ENCODE measurements around the gene SPRED2. TPM values are rescaled to one million over a fixed set of nuclear protein-coding genes. Genes with fewer than 3 reads are reported as not detected.
A peak's percentile ranks its signal among the peaks of the same experiment; 100 is the strongest.

Gene SPRED2
- total and polyA plus RNA-seq, 8 donors = 31.5 to 47.1 (median 40.4) TPM

DNA sequence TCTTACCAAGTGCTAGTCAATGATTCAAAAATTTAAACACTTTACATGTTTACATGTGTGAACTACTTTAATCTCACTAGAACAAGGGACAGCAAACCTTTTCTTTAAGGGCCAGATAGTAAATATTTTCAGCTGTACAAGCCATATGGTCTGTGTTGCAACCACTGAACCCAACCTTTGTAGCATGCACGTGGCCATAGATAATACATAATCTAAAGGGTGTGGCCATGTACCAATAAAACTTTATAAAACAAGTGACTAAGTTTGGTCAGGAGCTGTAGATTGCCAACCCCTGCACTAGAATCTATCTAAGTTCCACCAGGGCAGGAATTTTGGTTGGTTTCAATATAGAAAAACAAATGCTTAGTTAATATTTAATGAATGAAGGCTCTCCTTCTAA, 18.4 kb upstream of the SPRED2 start:
- no peak overlapping the region for H3K4me3 ChIP-seq

GRCh38 chr2:65450393-65450792, 18.0 kb upstream of the SPRED2 start:
- H3K9me3 ChIP-seq = no peaks in the 10 kb centered on the region
- no peak overlapping the region for H3K27ac ChIP-seq
- no peaks in the 10 kb centered on the region for H3K27me3 ChIP-seq
- peak; percentile 58 for ATAC-seq
- no peak for TF ChIP-seq CTCF (IDR thresholded peaks at IDR 0.05)
- H3K4me3 ChIP-seq = no peak overlapping the region
- DNase-seq = no peak
- H3K4me1 ChIP-seq = no peaks in the 10 kb centered on the region
- intact Hi-C loops (cut with DNase I) = no loop called here
- H3K36me3 ChIP-seq = no peaks in the 10 kb centered on the region

More for the DNA sequence above, 18.4 kb upstream of the SPRED2 start:
- ATAC-seq (peak; percentile 23), DNase-seq (no peak)
- TF ChIP-seq CTCF (IDR thresholded peaks at IDR 0.05) = no peak
- H3K27me3 ChIP-seq = no peaks in the 10 kb centered on the region
- H3K4me1 ChIP-seq = no peaks in the 10 kb centered on the region
- intact Hi-C loops (cut with DNase I) = no loop called here
- no peak overlapping the region for H3K27ac ChIP-seq
- no peaks in the 10 kb centered on the region for H3K9me3 ChIP-seq
- no peaks in the 10 kb centered on the region for H3K36me3 ChIP-seq

DNA sequence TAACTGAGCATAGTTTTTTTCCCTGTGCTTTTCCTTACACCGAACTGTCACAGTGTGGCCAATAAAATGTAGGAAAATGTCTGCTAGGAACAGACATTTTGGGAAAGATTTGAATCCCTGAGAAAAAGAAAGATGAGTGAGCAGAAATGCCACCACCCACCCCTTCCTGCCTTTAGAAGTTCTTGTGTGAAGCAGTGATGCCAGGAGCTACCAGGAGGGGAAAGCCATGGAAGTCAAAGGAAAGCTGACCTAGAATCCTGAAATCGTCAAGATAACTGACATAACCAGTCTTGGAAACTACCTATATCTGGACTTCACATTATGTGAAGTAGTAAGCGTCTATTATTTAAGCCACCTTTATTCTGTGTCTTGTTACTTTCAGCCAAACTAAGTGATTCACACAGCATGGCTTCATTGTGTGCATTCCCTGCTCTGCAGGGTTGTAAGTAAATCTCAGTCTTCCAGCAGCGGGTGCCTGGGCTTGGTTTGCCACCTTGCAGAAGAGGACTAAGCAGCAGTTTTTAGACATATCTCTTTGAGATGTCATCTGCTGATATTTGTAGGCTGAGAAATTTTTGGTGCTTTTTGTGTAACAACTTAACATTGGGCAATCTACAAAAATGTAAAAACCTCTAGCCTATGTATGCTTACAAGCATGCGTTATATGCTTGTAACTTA, 11.2 kb upstream of the SPRED2 start:
- intact Hi-C loops (cut with DNase I) = no loop called here
- DNase-seq (no peak), ATAC-seq (no peak)
- Histone ChIP-seq H3K36me3 (no peaks in the 10 kb centered on the region), H3K9me3 (no peaks in the 10 kb centered on the region), H3K27me3 (no peaks in the 10 kb centered on the region), H3K4me1 (no peaks in the 10 kb centered on the region), H3K4me3 (no peak overlapping the region), H3K27ac (no peak overlapping the region)
- TF ChIP-seq CTCF (IDR thresholded peaks at IDR 0.05) = no peak

DNA sequence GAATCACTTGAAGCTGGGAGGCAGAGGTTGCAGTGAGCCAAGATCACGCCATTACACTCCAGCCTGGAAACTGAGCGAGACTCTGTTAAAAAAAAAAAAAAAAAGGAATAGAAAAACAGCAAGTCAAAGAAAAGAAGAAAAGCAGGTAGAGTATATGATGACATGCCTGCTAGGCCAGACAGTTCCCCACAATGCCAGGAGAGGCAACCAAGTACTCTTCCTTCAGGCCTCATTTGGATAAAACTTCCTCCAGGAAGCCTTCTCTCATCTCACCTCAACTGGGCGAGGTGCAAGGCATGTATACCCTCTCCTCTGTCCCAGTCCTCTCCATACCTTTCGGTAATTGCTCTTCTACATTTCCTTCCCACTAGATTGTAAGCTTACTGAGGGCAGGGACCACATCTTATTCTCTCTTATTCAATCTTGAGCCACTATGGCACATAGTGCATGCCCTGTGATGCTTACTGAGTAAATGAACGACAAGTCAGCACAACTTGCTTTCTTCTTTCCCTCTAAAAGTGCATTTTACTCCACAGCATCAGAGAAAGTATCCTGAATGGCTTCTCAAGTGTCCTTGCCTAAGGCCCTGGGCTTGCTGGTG, 10.1 kb upstream of the SPRED2 start:
- no peak for ATAC-seq
- TF ChIP-seq CTCF (IDR thresholded peaks at IDR 0.05) = no peak
- no peaks in the 10 kb centered on the region for H3K27me3 ChIP-seq
- H3K36me3 ChIP-seq = no peaks in the 10 kb centered on the region
- no peaks in the 10 kb centered on the region for H3K4me1 ChIP-seq
- intact Hi-C loops (cut with DNase I) = no loop called here
- no peak overlapping the region for H3K27ac ChIP-seq
- no peaks in the 10 kb centered on the region for H3K9me3 ChIP-seq
- DNase-seq = no peak
- no peak overlapping the region for H3K4me3 ChIP-seq

GRCh38 chr2:65438137-65438899, 5.9 kb upstream of the SPRED2 start:
- no peak overlapping the region for H3K27ac ChIP-seq
- intact Hi-C loops (cut with DNase I) = loop anchor here in 1 of 2 donors (10.0 kb wide), 1 partner anchor 164 kb away; no protein-coding TSS in a partner anchor
- no peak for ATAC-seq

More at GRCh38 chr2:65438137-65438899, 5.9 kb upstream of the SPRED2 start:
- H3K4me3 ChIP-seq = no peak overlapping the region
- no peaks in the 10 kb centered on the region for H3K36me3 ChIP-seq
- H3K4me1 ChIP-seq = peaks cover 13 to 26% of the 10 kb centered on the region in 2 donors
- TF ChIP-seq CTCF (IDR thresholded peaks at IDR 0.05) = no peak
- H3K9me3 ChIP-seq = no peaks in the 10 kb centered on the region
- no peaks in the 10 kb centered on the region for H3K27me3 ChIP-seq
- DNase-seq = no peak

Data from left lung (tissue), 10 donors.